Activated CD4-positive, alpha-beta T cell treated with anti-CD3 and anti-CD28 coated beads, Interleukin-2, amount 10 ng/mL, durations not matched to agents 7 days and 5 days (primary cell): ENCODE results near the gene TGM5. TPM values are rescaled to one million over a fixed set of nuclear protein-coding genes. Genes with fewer than 3 reads are reported as not detected.
"Not testable (repeated sequence)": the region's sequence is repeated elsewhere in the genome, so short reads cannot be mapped to it uniquely, and the experiment has no call there.

ENCODE experiments used
- CTCF ChIA-PET: fragments of 350-600 bp; sonication (Branson Sonifier 250); formaldehyde crosslinking; loops from one replicate; lab custom pipeline; 2021; ENCODE audit warnings: antibody characterized with exemption; lab: Charles Lee
- POLR2A ChIA-PET: fragments of 350-600 bp; sonication (Branson Sonifier 250); formaldehyde crosslinking; loops from one replicate; lab custom pipeline; 2021; ENCODE audit warnings: antibody characterized with exemption; lab: Charles Lee
- DNase-seq: peaks from one replicate; pipeline ENCODE4 v3.0.0-alpha.2; 2020
- H3K27ac Mint-ChIP-seq: one replicate; pipeline ENCODE4 v1.8.0; 2021; ENCODE audit warnings: mild to moderate bottlenecking, moderate library complexity, mixed read lengths
- H3K27me3 Mint-ChIP-seq: one replicate; pipeline ENCODE4 v1.8.0; 2021; ENCODE audit warnings: mixed read lengths
- H3K36me3 Mint-ChIP-seq: one replicate; pipeline ENCODE4 v1.8.0; 2021; ENCODE audit warnings: low read depth, mixed read lengths
- H3K4me1 Mint-ChIP-seq: one replicate; pipeline ENCODE4 v1.8.0; 2021; ENCODE audit warnings: mixed read lengths
- H3K4me3 Mint-ChIP-seq: one replicate; pipeline ENCODE4 v1.8.0; 2021; ENCODE audit warnings: mild to moderate bottlenecking, moderate library complexity, mixed read lengths
- H3K9me3 Mint-ChIP-seq: one replicate; pipeline ENCODE4 v1.8.0; 2021; ENCODE audit warnings: mixed read lengths
- total RNA-seq, 2 experiments: library from RNA; stranded (reverse); gene quantifications; one replicate each; pipeline ENCODE4 v1.2.3, GENCODE V29; 2021

TGM5 gene
- total RNA-seq, 2 experiments from 2014 or later: not detected

DNA sequence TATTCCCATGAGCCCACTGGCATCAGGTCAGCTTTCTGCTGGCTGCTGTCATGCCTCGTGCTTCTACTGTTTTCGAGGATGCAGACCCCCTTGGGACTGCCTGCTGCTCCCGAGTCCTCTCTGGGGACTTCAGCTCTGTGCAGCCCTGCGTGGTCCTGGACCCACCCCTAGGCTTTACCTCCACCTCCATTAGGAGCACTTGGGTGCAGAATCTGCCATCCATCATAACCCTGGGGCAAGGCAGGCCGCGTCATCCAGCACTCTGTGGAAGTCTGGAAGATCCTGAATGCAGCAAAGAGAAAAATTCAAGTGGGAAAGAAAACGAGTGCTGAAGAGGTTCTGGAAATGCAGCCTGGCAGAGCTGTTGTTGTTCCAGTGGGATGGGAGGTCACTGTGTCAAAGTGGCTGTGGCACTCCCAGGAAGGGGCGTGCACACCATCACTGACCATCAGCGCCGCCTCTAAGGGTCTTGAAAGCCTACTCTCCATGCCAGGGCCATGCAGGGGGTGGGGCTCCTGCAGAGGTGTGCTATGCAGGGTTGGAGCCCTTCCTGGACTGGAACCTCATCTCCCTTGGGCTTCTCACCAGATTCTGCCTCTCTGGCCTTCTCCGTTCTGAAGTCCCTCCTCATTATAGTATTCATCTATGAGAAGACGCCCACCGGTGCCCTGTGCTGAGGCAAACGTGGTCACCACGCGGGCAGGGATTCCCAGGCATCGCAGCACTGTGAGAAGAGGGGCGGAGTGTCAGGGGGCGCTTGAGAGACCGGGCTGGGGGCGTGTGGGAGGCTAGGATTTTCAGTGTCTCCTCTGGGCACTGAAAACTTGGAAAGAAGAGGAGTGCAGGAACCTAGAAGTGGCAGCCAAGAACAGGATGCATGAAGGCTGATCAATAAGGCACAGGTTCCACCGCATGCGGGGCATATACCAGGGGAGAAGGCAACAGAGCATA is 58.4 kb downstream of the TGM5 start:
- ChIA-PET CTCF (interaction anchor here (0.8 kb wide), 2 partner anchors 8 to 77 kb away, joined by 4 read pairs; no protein-coding TSS in a partner anchor), POLR2A (no interaction called here)
- Mint-ChIP-seq H3K4me3 (no peak overlapping the region), H3K27ac (no peak overlapping the region), H3K4me1 (peaks cover 1% of the 10 kb centered on the region), H3K36me3 (no peaks in the 10 kb centered on the region), H3K9me3 (no peaks in the 10 kb centered on the region), H3K27me3 (peaks cover 3% of the 10 kb centered on the region)
- no peak for DNase-seq

DNA sequence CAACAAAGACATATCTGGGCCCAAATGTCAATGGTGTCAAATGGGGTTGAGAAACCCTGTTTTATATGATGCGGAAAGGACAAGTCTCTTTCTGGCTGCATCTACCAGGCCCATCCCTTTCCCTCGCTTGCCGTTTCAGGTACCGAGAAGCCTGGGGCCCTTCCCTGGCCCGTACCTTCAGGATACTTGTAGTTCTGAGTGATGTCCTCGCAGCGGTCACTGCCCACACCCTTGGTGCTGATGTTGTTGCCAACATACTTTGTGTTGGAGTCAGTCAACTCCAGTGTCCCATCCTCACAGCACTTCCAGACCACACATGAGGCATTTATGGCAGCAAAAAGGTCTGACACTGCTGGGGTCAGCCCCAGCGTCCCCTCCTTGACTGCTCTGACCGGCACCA is 59.7 kb downstream of the TGM5 start:
- ChIA-PET CTCF (interaction anchor here (0.8 kb wide), 1 partner anchor 10 kb away, joined by 4 read pairs; no protein-coding TSS in a partner anchor), POLR2A (interaction anchor here (0.6 kb wide), 1 partner anchor 458 kb away, joined by 3 read pairs; no protein-coding TSS in a partner anchor)
- Mint-ChIP-seq H3K36me3 (no peaks in the 10 kb centered on the region), H3K27ac (no peak overlapping the region), H3K27me3 (peaks cover 3% of the 10 kb centered on the region), H3K4me3 (no peak overlapping the region), H3K9me3 (no peaks in the 10 kb centered on the region), H3K4me1 (peaks cover 1% of the 10 kb centered on the region)
- DNase-seq: no peak

- peaks cover 1% of the 10 kb centered on the region for H3K4me1 Mint-ChIP-seq
- CTCF ChIA-PET: no interaction called here
- H3K27me3 Mint-ChIP-seq: peaks cover 3% of the 10 kb centered on the region
- POLR2A ChIA-PET: no interaction called here
- no peak overlapping the region for H3K4me3 Mint-ChIP-seq
- no peak overlapping the region for H3K27ac Mint-ChIP-seq
- H3K36me3 Mint-ChIP-seq: no peaks in the 10 kb centered on the region
- no peak for DNase-seq
- H3K9me3 Mint-ChIP-seq: no peaks in the 10 kb centered on the region
Measured at GRCh38 chr15:43206054-43206453, 60.7 kb downstream of the TGM5 start.

GRCh38 chr15:43204016-43204901 is 62.5 kb downstream of the TGM5 start:
- Mint-ChIP-seq H3K9me3 (no peaks in the 10 kb centered on the region), H3K4me3 (no peak overlapping the region), H3K4me1 (peaks cover 7% of the 10 kb centered on the region), H3K27me3 (peaks cover 3% of the 10 kb centered on the region), H3K36me3 (no peaks in the 10 kb centered on the region), H3K27ac (no peak overlapping the region)
- ChIA-PET POLR2A (no interaction called here), CTCF (interaction anchor here (0.6 to 3.2 kb wide), 14 partner anchors 9 to 237 kb away, joined by 3 to 15 read pairs (median 4); no protein-coding TSS in a partner anchor)
- DNase-seq: peak; percentile 60

DNA sequence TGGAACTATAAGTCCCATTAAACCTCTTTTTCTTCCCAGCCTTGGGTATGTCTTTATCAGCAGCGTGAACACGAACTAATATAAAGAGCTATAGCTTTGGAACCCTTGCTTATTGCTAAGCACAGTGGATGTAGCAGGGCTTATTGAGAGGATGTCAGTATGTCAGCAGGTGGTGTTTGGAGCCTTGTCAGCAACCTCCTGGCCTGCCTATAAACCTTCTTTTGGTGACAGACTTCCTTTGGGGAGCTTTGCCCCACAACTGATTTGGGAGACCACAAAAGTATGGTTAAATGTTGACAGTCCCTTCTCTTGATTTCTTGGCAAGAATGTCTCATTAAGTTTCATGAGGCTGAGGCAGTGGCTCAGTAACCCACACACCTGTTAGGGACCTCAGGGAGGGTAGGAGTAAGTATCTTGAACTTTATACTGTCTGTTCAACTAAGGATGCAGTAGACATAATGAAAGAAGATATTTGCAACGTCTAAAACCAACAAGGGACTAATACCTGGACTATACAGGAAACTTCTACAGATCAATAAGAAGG is 66.7 kb downstream of the TGM5 start:
- no peak overlapping the region for H3K27ac Mint-ChIP-seq
- H3K36me3 Mint-ChIP-seq: peaks cover 25% of the 10 kb centered on the region
- no peaks in the 10 kb centered on the region for H3K27me3 Mint-ChIP-seq
- H3K4me3 Mint-ChIP-seq: no peak overlapping the region
- peaks cover 6% of the 10 kb centered on the region for H3K9me3 Mint-ChIP-seq
- CTCF ChIA-PET: interaction anchor here (1.4 kb wide), 1 partner anchor 26 kb away, joined by 4 read pairs; no protein-coding TSS in a partner anchor
- no peak for DNase-seq
- peaks cover 7% of the 10 kb centered on the region for H3K4me1 Mint-ChIP-seq
- POLR2A ChIA-PET: no interaction called here

GRCh38 chr15:43198992-43199391 is 67.7 kb downstream of the TGM5 start:
- CTCF ChIA-PET: interaction anchor here (1.2 to 1.4 kb wide), 2 partner anchors 27 to 87 kb away, joined by 3 to 4 read pairs; no protein-coding TSS in a partner anchor
- H3K36me3 Mint-ChIP-seq: peaks cover 31% of the 10 kb centered on the region
- DNase-seq: no peak

DNA sequence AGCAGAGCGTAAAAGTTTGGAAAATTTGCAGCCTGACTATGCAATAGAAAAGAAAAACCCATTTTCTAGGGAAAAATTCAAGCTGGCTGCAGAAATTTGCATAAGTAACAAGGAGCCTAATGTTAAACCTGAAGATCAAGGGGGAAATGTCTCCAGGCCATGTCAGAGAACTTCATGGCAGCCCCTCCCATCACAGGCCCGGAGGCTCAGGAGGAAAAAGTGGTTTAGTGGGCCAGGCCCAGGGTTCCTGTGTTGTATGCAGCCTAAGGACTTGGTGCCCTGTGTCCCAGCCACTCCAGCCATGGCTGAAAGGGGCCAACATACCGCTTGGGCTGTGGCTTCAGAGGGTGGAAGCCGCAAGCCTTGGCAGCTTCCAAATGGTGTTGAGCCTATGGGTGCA is 68.2 kb downstream of the TGM5 start:
- DNase-seq, H3K27me3 Mint-ChIP-seq, H3K4me3 Mint-ChIP-seq, POLR2A ChIA-PET, H3K4me1 Mint-ChIP-seq, H3K9me3 Mint-ChIP-seq, H3K27ac Mint-ChIP-seq: not testable (repeated sequence)
- CTCF ChIA-PET: interaction anchor here (1.2 kb wide), 1 partner anchor 87 kb away, joined by 3 read pairs; no protein-coding TSS in a partner anchor
- peaks cover 31% of the 10 kb centered on the region for H3K36me3 Mint-ChIP-seq

More at GRCh38 chr15:43198992-43199391, 67.7 kb downstream of the TGM5 start:
- POLR2A ChIA-PET: no interaction called here
- H3K4me3 Mint-ChIP-seq: no peak overlapping the region
- no peak overlapping the region for H3K27ac Mint-ChIP-seq
- H3K4me1 Mint-ChIP-seq: peaks cover 6% of the 10 kb centered on the region
- no peaks in the 10 kb centered on the region for H3K27me3 Mint-ChIP-seq
- peaks cover 6% of the 10 kb centered on the region for H3K9me3 Mint-ChIP-seq

DNA sequence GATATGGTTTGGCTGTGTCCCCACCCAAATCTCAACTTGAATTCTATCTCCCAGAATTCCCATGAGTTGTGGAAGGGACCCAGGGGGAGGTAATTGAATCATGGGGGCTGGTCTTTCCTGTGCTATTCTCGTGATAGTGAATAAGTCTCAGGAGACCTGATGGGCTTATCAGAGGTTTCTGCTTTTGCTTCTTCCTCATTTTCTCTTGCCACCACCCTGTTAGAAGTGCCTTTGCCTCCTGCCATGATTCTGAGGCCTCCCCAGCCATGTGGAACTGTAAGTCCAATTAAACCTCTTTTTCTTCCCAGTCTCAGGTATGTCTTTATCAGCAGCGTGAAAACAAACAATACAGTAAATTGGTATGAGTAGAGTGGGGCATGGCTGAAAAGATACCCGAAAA is 69.0 kb downstream of the TGM5 start:
- POLR2A ChIA-PET, H3K4me1 Mint-ChIP-seq, H3K27me3 Mint-ChIP-seq, DNase-seq, H3K9me3 Mint-ChIP-seq, H3K27ac Mint-ChIP-seq, H3K4me3 Mint-ChIP-seq: not testable (repeated sequence)
- peaks cover 33% of the 10 kb centered on the region for H3K36me3 Mint-ChIP-seq
- CTCF ChIA-PET: interaction anchor here (1.1 kb wide), 1 partner anchor 88 kb away, joined by 5 read pairs; no protein-coding TSS in a partner anchor

- Mint-ChIP-seq H3K4me3 (no peak overlapping the region), H3K4me1 (peaks cover 6% of the 10 kb centered on the region), H3K9me3 (peaks cover 6% of the 10 kb centered on the region), H3K27me3 (no peaks in the 10 kb centered on the region), H3K27ac (no peak overlapping the region), H3K36me3 (peaks cover 39% of the 10 kb centered on the region)
- ChIA-PET POLR2A (no interaction called here), CTCF (interaction anchor here (0.6 to 2.9 kb wide), 4 partner anchors 7 to 227 kb away, joined by 3 to 15 read pairs (median 4); no protein-coding TSS in a partner anchor)
- DNase-seq: no peak
Measured at GRCh38 chr15:43196760-43197548, 69.8 kb downstream of the TGM5 start.

GRCh38 chr15:43194795-43195194 is 71.9 kb downstream of the TGM5 start:
- Mint-ChIP-seq H3K27me3 (no peaks in the 10 kb centered on the region), H3K4me3 (no peak overlapping the region), H3K36me3 (peaks cover 55% of the 10 kb centered on the region), H3K27ac (no peak overlapping the region), H3K9me3 (peaks cover 6% of the 10 kb centered on the region), H3K4me1 (peaks cover 2% of the 10 kb centered on the region)
- no peak for DNase-seq
- POLR2A ChIA-PET: no interaction called here
- CTCF ChIA-PET: interaction anchor here (0.6 to 2.9 kb wide), 7 partner anchors 9 to 477 kb away, joined by 3 to 15 read pairs (median 3); no protein-coding TSS in a partner anchor

DNA sequence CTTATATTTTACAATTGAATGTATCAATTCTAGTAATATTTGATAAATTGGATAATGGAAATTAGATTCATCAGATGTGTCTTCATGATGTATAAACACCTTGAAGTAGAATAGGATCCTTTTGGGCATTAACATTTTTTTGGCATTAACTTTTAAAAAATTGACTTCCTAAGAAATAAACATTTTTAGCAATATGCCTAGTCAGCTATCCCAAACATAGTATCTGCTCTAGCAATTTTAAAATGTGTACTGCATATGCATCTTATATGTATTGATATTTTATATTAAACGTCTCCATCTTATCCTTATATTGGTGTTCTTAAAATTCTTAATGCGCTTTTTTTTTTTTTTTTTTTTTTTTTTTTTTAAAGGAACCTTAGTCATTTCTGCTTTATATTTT is 73.0 kb downstream of the TGM5 start:
- no peak for DNase-seq
- H3K9me3 Mint-ChIP-seq: peaks cover 6% of the 10 kb centered on the region
- peaks cover 62% of the 10 kb centered on the region for H3K36me3 Mint-ChIP-seq
- H3K4me3 Mint-ChIP-seq: no peak overlapping the region
- no peak overlapping the region for H3K27ac Mint-ChIP-seq
- ChIA-PET POLR2A (no interaction called here), CTCF (interaction anchor here (1.3 to 2.9 kb wide), 3 partner anchors 11 to 21 kb away, joined by 5 to 15 read pairs (median 5); no protein-coding TSS in a partner anchor)
- H3K4me1 Mint-ChIP-seq: peaks cover 7% of the 10 kb centered on the region
- H3K27me3 Mint-ChIP-seq: no peaks in the 10 kb centered on the region
